Gastroesophageal sphincter (tissue), 3 donors: ENCODE results near the gene CPNE4.

Experiments used
- POLR2A ChIP-seq, 2 donors: fragments of 450-650 bp; IDR thresholded peaks; one replicate each; pipeline ENCODE4 v1.6.1; 2017; ENCODE audit warnings: antibody characterized with exemption in 2 of 2, mild to moderate bottlenecking in 2 of 2, moderate library complexity in 1 of 2
- POLR2AphosphoS5 ChIP-seq: sonication (generic); formaldehyde crosslinking; IDR thresholded peaks from one replicate; pipeline ENCODE4 v1.6.1; 2017; ENCODE audit warnings: antibody characterized with exemption
- TF ChIP-seq, protein P1 (sequence below), 4 experiments: fragments of 200-600 bp in 2 of 4; fragments of 450-650 bp in 2 of 4; sonication (generic) in 1 of 4; IDR thresholded peaks; one replicate each; pipeline ENCODE4 v1.5.1; 2017 to 2019; ENCODE audit warnings: antibody characterized with exemption in 4 of 4, mild to moderate bottlenecking in 2 of 4, moderate library complexity in 2 of 4

DNA sequence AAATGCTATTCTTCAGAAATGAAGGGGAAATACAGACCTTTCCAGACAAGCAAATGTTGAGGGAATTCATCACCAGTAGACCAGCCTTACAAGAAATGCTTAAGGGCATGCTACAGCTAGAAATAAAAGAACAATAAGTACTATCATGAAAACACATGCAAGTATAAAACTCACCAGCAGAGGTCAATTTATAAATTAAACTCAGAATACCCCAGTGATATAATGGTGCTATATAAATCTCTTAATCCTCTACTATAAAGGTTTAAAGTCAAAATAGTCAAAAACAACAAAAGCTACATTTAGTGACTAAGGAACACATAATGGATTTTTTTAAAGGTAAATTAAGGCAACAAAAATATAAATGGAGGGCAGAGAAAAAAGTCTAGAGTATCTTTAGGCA, 142.5 kb downstream of the CPNE4 start:
- TF ChIP-seq, protein P1, sequence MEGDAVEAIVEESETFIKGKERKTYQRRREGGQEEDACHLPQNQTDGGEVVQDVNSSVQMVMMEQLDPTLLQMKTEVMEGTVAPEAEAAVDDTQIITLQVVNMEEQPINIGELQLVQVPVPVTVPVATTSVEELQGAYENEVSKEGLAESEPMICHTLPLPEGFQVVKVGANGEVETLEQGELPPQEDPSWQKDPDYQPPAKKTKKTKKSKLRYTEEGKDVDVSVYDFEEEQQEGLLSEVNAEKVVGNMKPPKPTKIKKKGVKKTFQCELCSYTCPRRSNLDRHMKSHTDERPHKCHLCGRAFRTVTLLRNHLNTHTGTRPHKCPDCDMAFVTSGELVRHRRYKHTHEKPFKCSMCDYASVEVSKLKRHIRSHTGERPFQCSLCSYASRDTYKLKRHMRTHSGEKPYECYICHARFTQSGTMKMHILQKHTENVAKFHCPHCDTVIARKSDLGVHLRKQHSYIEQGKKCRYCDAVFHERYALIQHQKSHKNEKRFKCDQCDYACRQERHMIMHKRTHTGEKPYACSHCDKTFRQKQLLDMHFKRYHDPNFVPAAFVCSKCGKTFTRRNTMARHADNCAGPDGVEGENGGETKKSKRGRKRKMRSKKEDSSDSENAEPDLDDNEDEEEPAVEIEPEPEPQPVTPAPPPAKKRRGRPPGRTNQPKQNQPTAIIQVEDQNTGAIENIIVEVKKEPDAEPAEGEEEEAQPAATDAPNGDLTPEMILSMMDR (IDR thresholded peaks at IDR 0.05), result no peak
- no peak for TF ChIP-seq POLR2A (IDR thresholded peaks at IDR 0.05)
- no peak for TF ChIP-seq POLR2AphosphoS5
